PC-9 (cell line): Measurements from ENCODE around the gene GALNT2. TPM values are rescaled to one million over a fixed set of nuclear protein-coding genes. Genes with fewer than 3 reads are reported as not detected.

Experiments
- BruUV-seq: library from RNA; stranded (reverse); fragments of 400-500 nt; replicated peaks from 2 replicates; lab custom pipeline; 2021; lab: Mats Ljungman, UMichigan
- CTCF ChIA-PET: fragments of 300-600 bp; sonication (Branson Sonifier 250); formaldehyde crosslinking; loops from one replicate; lab custom pipeline; 2022; ENCODE audit warnings: antibody characterized with exemption; lab: Charles Lee
- POLR2A ChIA-PET: fragments of 300-600 bp; sonication (Branson Sonifier 250); formaldehyde crosslinking; loops from one replicate; lab custom pipeline; 2022; ENCODE audit warnings: antibody characterized with exemption; ENCODE audit not compliant: unreplicated experiment; lab: Charles Lee
- DNase-seq, 2 experiments: peaks; one replicate each; pipeline versions ENCODE4 v3.0.0 to v3.0.0-alpha.2; 2015 to 2022; ENCODE audit warnings: mixed read lengths in 1 of 2
- H2AFZ ChIP-seq: fragments of 200-600 bp; sonication (generic); 2 replicates; pipeline ENCODE4 v1.8.1; 2017; ENCODE audit warnings: antibody characterized with exemption
- H3F3A ChIP-seq: fragments of 200-600 bp; sonication (generic); 2 replicates; pipeline ENCODE4 v1.8.1; 2017; ENCODE audit warnings: antibody characterized with exemption, mild to moderate bottlenecking, low read depth; ENCODE audit not compliant: insufficient read depth
- H3K27ac ChIP-seq: fragments of 200-600 bp; sonication (generic); 2 replicates; pipeline ENCODE4 v1.6.1; 2016; ENCODE audit warnings: mixed run types
- H3K27me3 ChIP-seq: fragments of 200-600 bp; sonication (generic); 2 replicates; pipeline ENCODE4 v1.6.1; 2016; ENCODE audit warnings: low read depth, mixed run types; ENCODE audit not compliant: insufficient read depth
- H3K36me3 ChIP-seq: fragments of 200-600 bp; sonication (generic); 2 replicates; pipeline ENCODE4 v1.6.1; 2016; ENCODE audit warnings: low read depth, mixed run types
- H3K4me1 ChIP-seq: fragments of 200-600 bp; sonication (generic); replicated peaks from 2 replicates; pipeline ENCODE4 v1.6.1; 2016; ENCODE audit warnings: mixed run types; ENCODE audit not compliant: insufficient read depth
- H3K4me2 ChIP-seq: fragments of 200-600 bp; sonication (generic); 2 replicates; pipeline ENCODE4 v1.6.1; 2017; ENCODE audit warnings: mixed run types
- H3K4me3 ChIP-seq: fragments of 200-600 bp; sonication (generic); 2 replicates; pipeline ENCODE4 v1.6.1; 2016; ENCODE audit warnings: mixed run types
- H3K79me2 ChIP-seq: fragments of 200-600 bp; sonication (generic); 2 replicates; pipeline ENCODE4 v1.6.1; 2017; ENCODE audit warnings: low read depth, mixed run types
- H3K9me2 ChIP-seq: fragments of 200-600 bp; sonication (generic); 2 replicates; pipeline ENCODE4 v1.8.1; 2017; ENCODE audit warnings: mild to moderate bottlenecking; ENCODE audit not compliant: insufficient read depth
- H3K9me3 ChIP-seq: fragments of 200-600 bp; sonication (generic); 2 replicates; pipeline ENCODE4 v1.8.1; 2016; ENCODE audit warnings: low read depth; ENCODE audit not compliant: insufficient read depth
- H4K20me1 ChIP-seq: fragments of 200-600 bp; sonication (generic); 2 replicates; pipeline ENCODE4 v1.8.1; 2017; ENCODE audit not compliant: insufficient read depth
- EZH2 ChIP-seq: fragments of 200-600 bp; sonication (generic); IDR thresholded peaks from 2 replicates; pipeline ENCODE4 v1.8.0; 2017; ENCODE audit warnings: antibody characterized with exemption, low read depth
- intact Hi-C: fragments of 100-400 bp; cut with micrococcal nuclease; formaldehyde crosslinking; loops from one replicate; pipeline ENCODE4 v1.10.0; 2022; ENCODE audit not compliant: unreplicated experiment
- total RNA-seq: library from RNA; stranded (reverse); gene quantifications from 2 replicates; pipeline ENCODE4 v1.2.3, GENCODE V29; 2021
- TF ChIP-seq, protein P1 (sequence below): fragments of 200-600 bp; sonication (generic); conservative IDR thresholded peaks from 2 replicates; pipeline ENCODE4 v1.6.1; 2017; ENCODE audit warnings: mixed run types, antibody characterized with exemption, mild to moderate bottlenecking, moderate library complexity

The GALNT2 gene
- total RNA-seq, 1 experiment from 2014 or later = 121 TPM

DNA sequence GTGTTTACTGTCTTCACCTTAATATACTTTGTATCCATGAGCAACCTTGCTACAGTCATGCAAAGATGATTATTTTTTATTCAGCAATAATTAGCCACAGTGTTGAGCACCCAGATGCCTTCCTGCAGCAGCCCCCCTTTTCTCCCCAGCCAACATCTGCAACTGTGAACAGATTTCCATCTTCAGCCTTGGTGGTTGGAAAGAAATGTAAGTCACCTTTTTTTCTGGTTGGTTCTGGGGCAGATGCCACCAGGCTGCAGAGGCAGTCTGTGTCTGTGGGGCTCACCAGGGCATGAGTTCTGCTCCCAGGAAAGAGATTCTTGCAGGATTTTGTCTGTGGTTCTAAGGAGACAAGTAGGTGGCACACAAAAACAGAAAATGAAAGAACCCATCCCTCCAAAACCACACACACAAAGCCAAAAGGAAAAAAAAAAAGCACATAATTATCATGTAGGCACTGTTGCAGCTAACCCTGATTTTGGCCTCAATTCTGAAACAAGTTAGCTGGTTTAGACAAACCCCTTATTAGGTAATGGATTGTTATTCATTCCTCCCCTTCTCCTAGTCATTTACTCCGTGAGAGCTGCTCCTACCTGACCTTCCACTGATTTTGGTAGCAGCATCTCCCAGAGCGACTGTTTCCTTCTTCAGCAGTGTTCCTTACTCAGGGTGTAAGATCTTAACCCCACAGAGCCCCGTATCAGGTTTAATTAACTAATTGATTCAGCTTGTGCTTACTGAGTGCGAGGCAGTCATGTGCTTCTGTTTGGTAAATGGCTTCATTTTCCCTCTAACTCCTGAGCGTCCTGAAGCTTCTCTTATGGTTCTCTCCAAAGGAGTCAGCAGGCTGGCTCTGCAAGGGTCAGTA lies 36.5 kb downstream of the GALNT2 start:
- no peak overlapping the region for H3K4me3 ChIP-seq
- POLR2A ChIA-PET = interaction anchor here (0.7 to 1.0 kb wide), 2 partner anchors 12 to 27 kb away, joined by 3 to 6 read pairs; no protein-coding TSS in a partner anchor

DNA sequence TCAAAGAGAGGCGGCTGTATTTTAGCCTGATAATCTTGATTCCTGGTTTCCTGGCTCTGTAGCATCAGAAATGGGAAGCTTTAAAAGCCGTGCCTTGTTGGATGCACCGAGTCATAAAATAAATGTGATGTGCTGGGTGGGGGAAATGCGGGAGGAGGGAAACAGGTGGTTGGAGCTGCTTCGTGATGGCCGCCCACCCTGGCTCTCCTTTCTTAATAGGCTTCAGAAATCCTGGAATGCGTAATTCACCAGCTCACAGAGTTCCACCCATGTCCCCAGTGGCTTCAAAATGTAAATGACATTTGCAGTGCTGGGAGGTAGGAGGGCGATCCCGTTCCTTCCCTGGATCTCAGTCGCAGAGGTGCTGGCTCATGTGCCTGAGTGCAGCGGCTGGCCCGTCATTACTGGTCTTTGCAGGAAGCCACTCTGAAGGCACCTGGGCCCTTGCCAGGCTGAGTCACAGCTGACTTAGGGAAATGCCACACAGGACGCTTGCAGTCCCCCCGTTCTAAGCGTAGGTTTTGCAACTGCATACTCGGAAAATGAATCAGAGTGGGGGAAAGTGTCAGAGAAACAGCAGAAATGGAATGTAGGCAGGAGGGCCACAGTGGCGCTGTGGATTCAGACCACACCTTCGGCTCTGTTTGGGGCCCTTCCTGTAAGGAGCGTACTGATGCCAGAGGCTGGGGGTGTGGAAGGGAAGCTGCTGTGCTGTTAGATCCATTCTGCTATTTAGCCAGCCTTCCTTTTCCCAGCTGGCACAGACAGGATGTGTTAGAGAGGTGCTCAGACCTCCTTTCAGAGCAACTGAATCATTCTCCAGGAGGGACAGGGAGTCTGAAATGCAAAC lies 37.6 kb downstream of the GALNT2 start:
- Histone ChIP-seq H3K4me2 (peak overlapping the region; percentile 87), H2AFZ (no peak overlapping the region), H3F3A (peaks cover 36% of the 10 kb centered on the region), H4K20me1 (no peaks in the 10 kb centered on the region), H3K4me1 (peaks cover 58% of the 10 kb centered on the region), H3K36me3 (no peaks in the 10 kb centered on the region), H3K79me2 (peaks cover 65% of the 10 kb centered on the region), H3K27ac (peak overlapping the region; percentile 98), H3K9me3 (no peaks in the 10 kb centered on the region), H3K27me3 (no peaks in the 10 kb centered on the region), H3K9me2 (no peaks in the 10 kb centered on the region), H3K4me3 (peak overlapping the region; percentile 45; the same call in 1 of the 2 replicates)
- POLR2A ChIA-PET = interaction anchor here (0.6 to 1.0 kb wide), 4 partner anchors 13 to 81 kb away, joined by 3 to 7 read pairs (median 4); no protein-coding TSS in a partner anchor
- intact Hi-C loops = loop anchor here (1.0 to 10.0 kb wide), 5 partner anchors 13 to 160 kb away; partner anchors contain the start of gene GALNT2
- CTCF ChIA-PET = interaction anchor here (0.6 to 1.6 kb wide), 4 partner anchors 14 to 100 kb away, joined by 3 to 5 read pairs (median 3); no protein-coding TSS in a partner anchor
- TSS peak; percentile 41 for BruUV-seq
- TF ChIP-seq, protein P1, sequence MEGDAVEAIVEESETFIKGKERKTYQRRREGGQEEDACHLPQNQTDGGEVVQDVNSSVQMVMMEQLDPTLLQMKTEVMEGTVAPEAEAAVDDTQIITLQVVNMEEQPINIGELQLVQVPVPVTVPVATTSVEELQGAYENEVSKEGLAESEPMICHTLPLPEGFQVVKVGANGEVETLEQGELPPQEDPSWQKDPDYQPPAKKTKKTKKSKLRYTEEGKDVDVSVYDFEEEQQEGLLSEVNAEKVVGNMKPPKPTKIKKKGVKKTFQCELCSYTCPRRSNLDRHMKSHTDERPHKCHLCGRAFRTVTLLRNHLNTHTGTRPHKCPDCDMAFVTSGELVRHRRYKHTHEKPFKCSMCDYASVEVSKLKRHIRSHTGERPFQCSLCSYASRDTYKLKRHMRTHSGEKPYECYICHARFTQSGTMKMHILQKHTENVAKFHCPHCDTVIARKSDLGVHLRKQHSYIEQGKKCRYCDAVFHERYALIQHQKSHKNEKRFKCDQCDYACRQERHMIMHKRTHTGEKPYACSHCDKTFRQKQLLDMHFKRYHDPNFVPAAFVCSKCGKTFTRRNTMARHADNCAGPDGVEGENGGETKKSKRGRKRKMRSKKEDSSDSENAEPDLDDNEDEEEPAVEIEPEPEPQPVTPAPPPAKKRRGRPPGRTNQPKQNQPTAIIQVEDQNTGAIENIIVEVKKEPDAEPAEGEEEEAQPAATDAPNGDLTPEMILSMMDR = no peak
- TF ChIP-seq EZH2 = no peak
- DNase-seq = peak; percentile 98 to 99

More for the DNA sequence above, 36.5 kb downstream of the GALNT2 start:
- TF ChIP-seq, protein P1 = no peak
- TF ChIP-seq EZH2 = no peak
- BruUV-seq = no TSS peak
- Histone ChIP-seq H4K20me1 (no peaks in the 10 kb centered on the region), H3K36me3 (no peaks in the 10 kb centered on the region), H3K27ac (peak overlapping the region; percentile 60), H3K27me3 (no peaks in the 10 kb centered on the region), H3F3A (peaks cover 36% of the 10 kb centered on the region), H2AFZ (no peak overlapping the region), H3K9me2 (no peaks in the 10 kb centered on the region), H3K9me3 (no peaks in the 10 kb centered on the region), H3K79me2 (peaks cover 70% of the 10 kb centered on the region), H3K4me2 (peak overlapping the region; percentile 76), H3K4me1 (peaks cover 58% of the 10 kb centered on the region)
- CTCF ChIA-PET = interaction anchor here (1.6 kb wide), 1 partner anchor 18 kb away, joined by 3 read pairs; no protein-coding TSS in a partner anchor
- intact Hi-C loops = loop anchor here (1.0 to 10.0 kb wide), 5 partner anchors 12 to 161 kb away; partner anchors contain the start of gene GALNT2
- DNase-seq = no peak
